PC-9 (cell line): ENCODE data around the gene TBC1D14. TPM values are rescaled to one million over a fixed set of nuclear protein-coding genes. Genes with fewer than 3 reads are reported as not detected.
A peak's percentile ranks its signal among the peaks of the same experiment; 100 is the strongest.

ENCODE experiments used
- BruUV-seq: library from RNA; stranded (reverse); fragments of 400-500 nt; replicated peaks from 2 replicates; lab custom pipeline; 2021; lab: Mats Ljungman, UMichigan
- CTCF ChIA-PET: fragments of 300-600 bp; sonication (Branson Sonifier 250); formaldehyde crosslinking; loops from one replicate; lab custom pipeline; 2022; ENCODE audit warnings: antibody characterized with exemption; lab: Charles Lee
- POLR2A ChIA-PET: fragments of 300-600 bp; sonication (Branson Sonifier 250); formaldehyde crosslinking; loops from one replicate; lab custom pipeline; 2022; ENCODE audit warnings: antibody characterized with exemption; ENCODE audit not compliant: unreplicated experiment; lab: Charles Lee
- DNase-seq, 2 experiments: peaks; one replicate each; pipeline versions ENCODE4 v3.0.0 to v3.0.0-alpha.2; 2015 to 2022; ENCODE audit warnings: mixed read lengths in 1 of 2
- H2AFZ ChIP-seq: fragments of 200-600 bp; sonication (generic); 2 replicates; pipeline ENCODE4 v1.8.1; 2017; ENCODE audit warnings: antibody characterized with exemption
- H3F3A ChIP-seq: fragments of 200-600 bp; sonication (generic); 2 replicates; pipeline ENCODE4 v1.8.1; 2017; ENCODE audit warnings: antibody characterized with exemption, mild to moderate bottlenecking, low read depth; ENCODE audit not compliant: insufficient read depth
- H3K27ac ChIP-seq: fragments of 200-600 bp; sonication (generic); 2 replicates; pipeline ENCODE4 v1.6.1; 2016; ENCODE audit warnings: mixed run types
- H3K27me3 ChIP-seq: fragments of 200-600 bp; sonication (generic); 2 replicates; pipeline ENCODE4 v1.6.1; 2016; ENCODE audit warnings: low read depth, mixed run types; ENCODE audit not compliant: insufficient read depth
- H3K36me3 ChIP-seq: fragments of 200-600 bp; sonication (generic); 2 replicates; pipeline ENCODE4 v1.6.1; 2016; ENCODE audit warnings: low read depth, mixed run types
- H3K4me1 ChIP-seq: fragments of 200-600 bp; sonication (generic); replicated peaks from 2 replicates; pipeline ENCODE4 v1.6.1; 2016; ENCODE audit warnings: mixed run types; ENCODE audit not compliant: insufficient read depth
- H3K4me2 ChIP-seq: fragments of 200-600 bp; sonication (generic); 2 replicates; pipeline ENCODE4 v1.6.1; 2017; ENCODE audit warnings: mixed run types
- H3K4me3 ChIP-seq: fragments of 200-600 bp; sonication (generic); 2 replicates; pipeline ENCODE4 v1.6.1; 2016; ENCODE audit warnings: mixed run types
- H3K79me2 ChIP-seq: fragments of 200-600 bp; sonication (generic); 2 replicates; pipeline ENCODE4 v1.6.1; 2017; ENCODE audit warnings: low read depth, mixed run types
- H3K9me2 ChIP-seq: fragments of 200-600 bp; sonication (generic); 2 replicates; pipeline ENCODE4 v1.8.1; 2017; ENCODE audit warnings: mild to moderate bottlenecking; ENCODE audit not compliant: insufficient read depth
- H3K9me3 ChIP-seq: fragments of 200-600 bp; sonication (generic); 2 replicates; pipeline ENCODE4 v1.8.1; 2016; ENCODE audit warnings: low read depth; ENCODE audit not compliant: insufficient read depth
- H4K20me1 ChIP-seq: fragments of 200-600 bp; sonication (generic); 2 replicates; pipeline ENCODE4 v1.8.1; 2017; ENCODE audit not compliant: insufficient read depth
- CTCF ChIP-seq: fragments of 200-600 bp; sonication (generic); conservative IDR thresholded peaks from 2 replicates; pipeline ENCODE4 v1.6.1; 2017; ENCODE audit warnings: mixed run types, antibody characterized with exemption, mild to moderate bottlenecking, moderate library complexity
- EZH2 ChIP-seq: fragments of 200-600 bp; sonication (generic); IDR thresholded peaks from 2 replicates; pipeline ENCODE4 v1.8.0; 2017; ENCODE audit warnings: antibody characterized with exemption, low read depth
- intact Hi-C: fragments of 100-400 bp; cut with micrococcal nuclease; formaldehyde crosslinking; loops from one replicate; pipeline ENCODE4 v1.10.0; 2022; ENCODE audit not compliant: unreplicated experiment
- total RNA-seq: library from RNA; stranded (reverse); gene quantifications from 2 replicates; pipeline ENCODE4 v1.2.3, GENCODE V29; 2021

The TBC1D14 gene
- total RNA-seq, 1 experiment from 2014 or later = 46.2 TPM

GRCh38 chr4:6869944-6870343 is 39.7 kb upstream of the TBC1D14 start:
- Histone ChIP-seq H3F3A (peaks cover 3% of the 10 kb centered on the region; the same call in 1 of the 2 replicates), H3K9me3 (no peaks in the 10 kb centered on the region), H3K9me2 (no peaks in the 10 kb centered on the region), H3K27ac (no peak overlapping the region), H3K4me2 (no peak overlapping the region), H3K4me1 (no peaks in the 10 kb centered on the region), H3K4me3 (no peak overlapping the region), H3K79me2 (no peaks in the 10 kb centered on the region), H3K27me3 (no peaks in the 10 kb centered on the region), H3K36me3 (no peaks in the 10 kb centered on the region; the same call in 1 of the 2 replicates), H4K20me1 (peaks cover 9% of the 10 kb centered on the region), H2AFZ (no peak overlapping the region)
- no peak for DNase-seq
- intact Hi-C loops = loop anchor here (5.0 to 10.0 kb wide), 2 partner anchors 88 to 315 kb away; partner anchors contain the start of gene KIAA0232
- CTCF ChIA-PET = no interaction called here
- no peak for TF ChIP-seq CTCF
- TF ChIP-seq EZH2 = no peak
- POLR2A ChIA-PET = no interaction called here
- BruUV-seq = no TSS peak

- intact Hi-C loops = loop anchor here (1.0 to 10.0 kb wide), 3 partner anchors 91 to 318 kb away; partner anchors contain the start of gene KIAA0232
- Histone ChIP-seq H3K4me2 (no peak overlapping the region), H3K4me3 (no peak overlapping the region), H3F3A (no peaks in the 10 kb centered on the region; the same call in 1 of the 2 replicates), H3K4me1 (no peaks in the 10 kb centered on the region), H3K27ac (no peak overlapping the region), H3K9me2 (no peaks in the 10 kb centered on the region), H4K20me1 (peaks cover 5% of the 10 kb centered on the region; the same call in 1 of the 2 replicates), H3K36me3 (peaks cover 6% of the 10 kb centered on the region; the same call in 1 of the 2 replicates), H3K9me3 (no peaks in the 10 kb centered on the region), H3K79me2 (no peaks in the 10 kb centered on the region), H3K27me3 (no peaks in the 10 kb centered on the region), H2AFZ (no peak overlapping the region)
- no TSS peak for BruUV-seq
- ChIA-PET POLR2A (interaction anchor here (0.6 kb wide), 1 partner anchor 170 kb away, joined by 3 read pairs; the partner anchor contains the start of gene TADA2B), CTCF (interaction anchor here (0.5 to 2.1 kb wide), 8 partner anchors 14 to 198 kb away, joined by 3 to 10 read pairs (median 3); no protein-coding TSS in a partner anchor)
- TF ChIP-seq CTCF (no peak), EZH2 (no peak)
- DNase-seq = no peak
These were observed 36.3 kb upstream of the TBC1D14 start for GRCh38 chr4:6873291-6873690.

- Histone ChIP-seq H3K79me2 (no peaks in the 10 kb centered on the region), H2AFZ (no peak overlapping the region), H3K4me1 (no peaks in the 10 kb centered on the region), H3K36me3 (peaks cover 6% of the 10 kb centered on the region; the same call in 1 of the 2 replicates), H3F3A (no peaks in the 10 kb centered on the region; the same call in 1 of the 2 replicates), H3K9me2 (no peaks in the 10 kb centered on the region), H4K20me1 (peaks cover 5% of the 10 kb centered on the region; the same call in 1 of the 2 replicates), H3K4me2 (no peak overlapping the region), H3K4me3 (no peak overlapping the region), H3K27me3 (no peaks in the 10 kb centered on the region), H3K27ac (no peak overlapping the region), H3K9me3 (no peaks in the 10 kb centered on the region)
- DNase-seq = peak in 1 of 2 experiments; percentile 58
- ChIA-PET CTCF (interaction anchor here (0.5 to 2.1 kb wide), 6 partner anchors 14 to 199 kb away, joined by 3 to 10 read pairs (median 3); no protein-coding TSS in a partner anchor), POLR2A (interaction anchor here (0.5 to 0.6 kb wide), 2 partner anchors 169 to 210 kb away, joined by 3 to 23 read pairs; partner anchors contain the start of gene TADA2B)
- BruUV-seq = no TSS peak
- TF ChIP-seq EZH2 (no peak), CTCF (peak; percentile 79)
- intact Hi-C loops = loop anchor here (1.0 to 10.0 kb wide), 3 partner anchors 92 to 319 kb away; partner anchors contain the start of gene KIAA0232
These were observed 35.7 kb upstream of the TBC1D14 start for GRCh38 chr4:6873792-6874461.
